GM19035 (cell line): ENCODE measurements around the gene MVB12B.
"Not testable (repeated sequence)": the region's sequence is repeated elsewhere in the genome, so short reads cannot be mapped to it uniquely, and the experiment has no call there.

Experiments
- ATAC-seq: cut with Tn5 transposase; IDR thresholded peaks from one replicate; pipeline ENCODE4 v1.9.1; 2021; ENCODE audit not compliant: unreplicated experiment

Gene MVB12B

GRCh38 chr9:126464694-126465441 is 138.2 kb downstream of the MVB12B start:
- ATAC-seq: no peak

DNA sequence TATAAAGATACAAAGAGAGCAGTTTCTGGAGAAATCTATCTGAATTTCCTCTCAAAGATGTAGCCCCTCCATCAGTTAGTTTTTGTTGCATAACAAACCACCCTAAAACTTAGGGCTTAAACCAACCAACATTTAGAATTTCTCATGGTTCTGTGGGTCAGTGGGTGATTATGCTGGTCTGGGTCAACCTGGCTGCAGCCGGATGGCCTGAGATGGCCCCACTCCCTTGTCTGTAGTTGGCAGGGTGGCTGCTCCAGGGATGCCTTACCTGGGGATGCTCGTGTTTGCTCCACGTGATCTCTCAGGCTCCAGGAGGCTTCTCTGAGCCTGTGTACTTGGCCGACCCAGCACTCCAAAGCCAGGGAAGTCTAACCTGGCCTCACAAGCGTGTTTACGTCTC is 139.3 kb downstream of the MVB12B start:
- ATAC-seq: no peak

- no peak for ATAC-seq
Observed at GRCh38 chr9:126468141-126468825, 141.7 kb downstream of the MVB12B start.

GRCh38 chr9:126470241-126470993 is 143.8 kb downstream of the MVB12B start:
- peak; percentile 35 for ATAC-seq

DNA sequence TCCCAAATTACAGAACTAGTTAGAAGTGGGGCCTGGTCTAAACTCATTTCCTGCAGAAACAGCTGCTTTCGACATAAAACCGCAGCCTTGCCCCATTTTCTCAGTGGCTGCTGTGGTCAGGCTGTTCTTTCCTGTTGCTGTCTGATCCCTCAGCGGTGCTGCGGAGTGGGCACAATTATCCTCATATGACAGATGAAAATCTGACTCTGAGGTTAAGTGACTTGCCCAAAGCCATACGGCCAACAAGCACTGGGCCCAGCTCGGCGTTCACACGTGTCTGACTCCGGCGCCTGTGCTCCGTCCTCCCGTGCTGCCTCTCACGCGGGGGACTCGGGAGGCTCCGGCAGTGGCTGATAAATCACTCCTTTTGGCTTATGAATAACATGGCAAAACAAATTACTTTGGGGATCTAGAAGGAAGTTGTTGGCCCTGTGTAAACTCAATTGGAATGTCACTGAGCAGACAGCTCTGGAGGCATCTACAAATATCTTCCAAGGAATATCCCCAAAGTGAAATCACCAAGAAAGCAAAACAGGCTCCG is 144.5 kb downstream of the MVB12B start:
- ATAC-seq: peak; percentile 67

DNA sequence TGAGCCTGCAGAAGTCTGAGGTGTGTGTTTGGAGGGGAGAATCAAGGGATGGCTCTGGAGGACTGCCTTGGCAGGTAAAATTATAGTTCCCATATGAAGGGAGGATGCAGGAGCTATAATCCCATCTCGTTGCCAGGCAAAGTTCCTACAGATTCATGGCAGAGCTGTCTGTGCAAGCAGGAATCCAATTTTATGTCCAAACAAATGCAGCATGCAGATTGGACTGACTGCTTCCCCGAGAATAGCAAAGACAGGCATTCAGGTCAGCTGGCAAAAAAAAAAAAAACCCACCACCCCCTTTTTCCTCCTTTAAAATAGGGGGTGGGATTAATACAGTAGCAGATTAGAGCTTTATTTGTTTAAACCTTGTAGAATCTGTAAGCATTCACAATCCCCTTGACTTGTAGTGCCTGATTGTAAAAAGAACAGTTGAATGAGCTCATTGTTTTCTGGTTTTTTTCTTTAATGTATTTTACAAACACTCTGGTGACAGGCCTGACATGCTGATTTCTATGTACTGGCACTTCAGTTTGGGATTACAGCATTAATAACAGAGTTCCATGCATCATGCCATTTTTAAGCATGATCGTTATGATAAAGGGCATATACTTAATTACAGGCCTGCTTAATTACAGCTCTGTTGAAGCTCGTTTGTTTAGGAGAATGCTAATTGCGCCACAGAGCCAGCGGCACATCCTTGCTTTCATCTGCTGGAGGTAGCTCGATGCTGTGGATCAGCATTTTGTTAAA is 145.7 kb downstream of the MVB12B start:
- ATAC-seq: no peak

GRCh38 chr9:126472948-126473298 is 146.3 kb downstream of the MVB12B start:
- no peak for ATAC-seq

DNA sequence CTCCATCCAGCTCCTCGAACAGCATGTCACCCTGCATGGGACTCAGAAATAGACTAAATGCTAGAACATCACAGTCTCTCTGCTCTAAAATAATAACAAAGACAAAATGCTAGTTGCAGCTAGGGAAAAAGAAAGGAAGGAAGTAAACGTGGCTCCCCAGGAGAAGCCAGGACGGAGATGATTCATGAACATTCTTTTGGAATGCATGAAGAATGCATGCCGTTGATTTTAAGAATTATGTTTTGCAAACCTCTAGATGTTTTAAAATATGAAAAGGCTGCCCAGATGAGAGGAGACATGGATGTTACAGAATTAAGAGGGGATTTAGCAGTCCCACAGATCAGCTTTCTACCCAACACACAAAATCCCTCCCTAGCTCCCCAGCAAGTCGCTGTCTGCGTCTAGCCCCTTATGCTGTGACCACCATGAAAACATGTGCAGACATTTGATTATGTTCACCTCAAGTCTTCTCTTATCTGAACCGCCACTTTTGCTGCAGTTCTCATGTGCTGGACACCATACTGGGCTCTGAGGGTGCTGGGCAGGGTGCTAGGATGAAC is 147.7 kb downstream of the MVB12B start:
- no peak for ATAC-seq

GRCh38 chr9:126474786-126475485 is 148.3 kb downstream of the MVB12B start:
- ATAC-seq: no peak

GRCh38 chr9:126475933-126476555 is 149.4 kb downstream of the MVB12B start:
- no peak for ATAC-seq

- ATAC-seq: not testable (repeated sequence)
Observed at GRCh38 chr9:126477432-126477831, 150.8 kb downstream of the MVB12B start.

- no peak for ATAC-seq
Observed at GRCh38 chr9:126478216-126478981, 151.8 kb downstream of the MVB12B start.

GRCh38 chr9:126479515-126479914 is 152.9 kb downstream of the MVB12B start:
- ATAC-seq: no peak

GRCh38 chr9:126480813-126481212 is 154.2 kb downstream of the MVB12B start:
- ATAC-seq: no peak

- no peak for ATAC-seq
Observed at GRCh38 chr9:126481862-126482261, 155.2 kb downstream of the MVB12B start.

DNA sequence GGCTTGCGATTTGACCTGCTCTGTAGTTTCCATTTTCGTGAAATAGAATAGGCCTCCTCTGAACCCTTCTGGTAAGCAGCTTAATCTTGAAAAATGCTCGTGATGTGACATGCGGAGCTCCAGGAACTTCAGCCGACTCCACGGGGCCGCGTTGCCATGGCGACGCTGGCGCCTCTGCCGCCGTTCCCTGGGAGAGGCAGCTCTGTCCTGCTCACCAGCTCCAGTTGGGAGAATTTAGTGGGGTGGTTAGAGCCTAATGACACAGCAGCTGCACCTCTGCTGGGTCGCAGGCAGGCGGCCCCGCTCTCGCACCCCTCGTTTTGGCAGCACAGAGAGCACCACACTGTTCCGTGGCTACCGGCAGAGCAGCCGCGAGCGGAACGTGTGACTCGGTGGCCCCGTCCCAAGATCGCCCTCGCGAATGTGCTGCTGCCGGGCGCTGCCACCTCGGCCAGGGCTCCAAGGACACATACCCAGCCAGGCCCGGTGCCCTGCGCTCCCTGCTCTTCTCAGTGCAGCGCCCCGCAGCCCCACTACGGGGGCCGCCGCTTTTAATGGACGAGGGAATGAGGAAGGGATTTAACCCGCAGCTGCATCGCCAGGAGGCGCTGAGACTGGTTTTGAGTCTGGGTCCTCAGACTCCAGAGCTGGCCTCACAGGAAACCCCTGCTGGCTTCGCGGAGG is 155.9 kb downstream of the MVB12B start:
- no peak for ATAC-seq

DNA sequence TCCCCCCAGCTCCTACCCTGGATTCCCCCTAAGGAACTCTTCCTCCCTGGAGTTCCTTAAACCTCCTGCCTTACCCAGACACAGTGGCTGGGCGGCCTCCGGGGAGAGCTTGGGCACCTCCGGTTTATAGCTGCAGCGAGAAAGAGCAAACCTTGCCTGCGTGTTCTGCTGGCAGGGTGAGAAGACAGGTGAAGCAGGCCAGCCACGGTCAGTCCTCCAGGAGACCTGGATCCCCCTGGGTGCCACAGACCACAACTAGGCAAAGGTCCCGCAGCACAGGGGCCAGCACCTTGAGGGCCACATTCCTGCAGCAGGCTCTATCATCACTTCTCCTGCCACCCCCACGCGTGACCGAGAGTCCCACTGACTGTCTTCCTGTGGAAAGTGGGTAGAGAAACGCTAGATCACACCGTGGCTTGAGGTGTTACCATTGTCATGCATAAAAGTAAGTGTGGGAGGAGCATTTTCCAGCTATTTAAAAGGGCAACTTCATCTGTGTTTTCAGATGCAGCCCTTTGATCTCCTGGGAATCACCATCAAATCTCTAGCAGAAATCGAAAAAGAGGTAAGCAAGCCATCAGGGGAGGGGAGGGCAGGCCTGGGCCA is 156.9 kb downstream of the MVB12B start:
- no peak for ATAC-seq

- ATAC-seq: no peak
Observed at GRCh38 chr9:126485662-126486061, 159.0 kb downstream of the MVB12B start.
